CD4-positive, alpha-beta T cell (primary cell): ENCODE data around the gene DBN1. TPM values are rescaled to one million over a fixed set of nuclear protein-coding genes. Genes with fewer than 3 reads are reported as not detected.

ENCODE experiments used
- ATAC-seq: fragments of 200-7000 bp; cut with Tn5 transposase; one replicate; pipeline ENCODE4 v1.10.0; 2022; ENCODE audit warnings: mild to moderate bottlenecking; ENCODE audit not compliant: poor library complexity
- CTCF ChIA-PET: fragments of 350-600 bp; sonication (Branson Sonifier 250); formaldehyde crosslinking; loops from one replicate; lab custom pipeline; 2021; ENCODE audit warnings: antibody characterized with exemption, inconsistent platforms; lab: Charles Lee
- POLR2A ChIA-PET: fragments of 350-600 bp; sonication (Branson Sonifier 250); formaldehyde crosslinking; loops from one replicate; lab custom pipeline; 2021; ENCODE audit warnings: antibody characterized with exemption, inconsistent platforms; lab: Charles Lee
- DNase-seq, 14 experiments: peaks; one replicate each; pipeline ENCODE4 v3.0.0-alpha.2; 2013 to 2020; ENCODE audit warnings: mixed read lengths in 2 of 14
- H3K27ac ChIP-seq, 2 donors: one replicate each; pipeline versions ENCODE4 v1.5.1 to v1.7.0; 2013; ENCODE audit warnings: low read length in 2 of 2, low read depth in 1 of 2, mild to moderate bottlenecking in 1 of 2
- H3K27me3 ChIP-seq, 2 experiments: 1 replicate in 1 of 2; 2 replicates in 1 of 2; pipeline versions ENCODE4 v1.6.1 to v1.7.0; 2013; ENCODE audit warnings: low read length in 2 of 2, control low read depth in 1 of 2, mild to moderate bottlenecking in 1 of 2, moderate library complexity in 1 of 2; ENCODE audit not compliant: insufficient read depth in 2 of 2, control insufficient read depth in 1 of 2
- H3K36me3 ChIP-seq: one replicate; pipeline ENCODE4 v1.6.1; 2013; ENCODE audit warnings: low read length, control low read depth; ENCODE audit not compliant: insufficient read depth
- H3K4me1 ChIP-seq: one replicate; pipeline ENCODE4 v1.6.1; 2013; ENCODE audit warnings: low read length, control low read depth; ENCODE audit not compliant: insufficient read depth
- H3K4me3 ChIP-seq: one replicate; pipeline ENCODE4 v1.5.1; 2013; ENCODE audit warnings: mild to moderate bottlenecking, low read length, moderate library complexity
- H3K9me3 ChIP-seq, 2 experiments: 1 replicate in 1 of 2; 2 replicates in 1 of 2; pipeline versions ENCODE4 v1.6.1 to v1.7.0; 2013; ENCODE audit warnings: low read length in 2 of 2, mild to moderate bottlenecking in 2 of 2, control low read depth in 1 of 2, moderate library complexity in 1 of 2; ENCODE audit not compliant: control insufficient read depth in 1 of 2, insufficient read depth in 1 of 2
- H3K27ac Mint-ChIP-seq: one replicate; pipeline ENCODE4 v1.8.0; 2020; ENCODE audit warnings: mixed read lengths
- H3K27me3 Mint-ChIP-seq: one replicate; pipeline ENCODE4 v1.8.0; 2021; ENCODE audit warnings: mixed read lengths
- H3K36me3 Mint-ChIP-seq: one replicate; pipeline ENCODE4 v1.8.0; 2021; ENCODE audit warnings: low read depth, mixed read lengths
- H3K4me1 Mint-ChIP-seq: one replicate; pipeline ENCODE4 v1.8.0; 2021; ENCODE audit warnings: low read depth, mixed read lengths
- H3K4me3 Mint-ChIP-seq: one replicate; pipeline ENCODE4 v1.8.0; 2020; ENCODE audit warnings: mild to moderate bottlenecking, mixed read lengths
- H3K9me3 Mint-ChIP-seq: one replicate; pipeline ENCODE4 v1.8.0; 2020; ENCODE audit warnings: mixed read lengths
- CTCF ChIP-seq: fragments of 200-600 bp; IDR thresholded peaks from one replicate; pipeline ENCODE4 v1.8.0; 2022; ENCODE audit warnings: antibody characterized with exemption, mild to moderate bottlenecking
- intact Hi-C, 2 experiments: fragments of 100-400 bp; cut with DNase I in 1 of 2; cut with micrococcal nuclease in 1 of 2; formaldehyde crosslinking; loops; one replicate each; pipeline versions ENCODE4 v1.15.1 to v1.9.0; 2023 to 2025; cut with DNase I, micrococcal nuclease
- total RNA-seq, 174 experiments: library from RNA in 2 of 174; stranded (reverse) in 2 of 174; gene quantifications; one replicate each; pipeline ENCODE4 v1.2.3 and lab custom pipeline; 2021 to 2026

DBN1 gene
- total RNA-seq, 2 experiments from 2014 or later, result 1.8 to 2.5 TPM

- Mint-ChIP-seq H3K4me3 (peak overlapping the region; percentile 91), H3K9me3 (no peaks in the 10 kb centered on the region), H3K27ac (peak overlapping the region; percentile 93), H3K36me3 (peaks cover 8% of the 10 kb centered on the region), H3K4me1 (peaks cover 37% of the 10 kb centered on the region), H3K27me3 (no peaks in the 10 kb centered on the region)
- H3K9me3 ChIP-seq, result no peaks in the 10 kb centered on the region
- DNase-seq (peak; percentile 89 to 99 (median 96)), ATAC-seq (peak; percentile 28)
- no peaks in the 10 kb centered on the region for H3K36me3 ChIP-seq
- H3K4me3 ChIP-seq, result peak overlapping the region; percentile 71
- H3K27me3 ChIP-seq, result no peaks in the 10 kb centered on the region
- TF ChIP-seq CTCF, result peak; percentile 99
- intact Hi-C loops, result loop anchor here (1.0 to 5.0 kb wide), 7 partner anchors 30 to 145 kb away; partner anchors contain the start of genes GRK6 (in 1 of the 2), MXD3 (in 1 of the 2) and PDLIM7 (in 1 of the 2)
- peak overlapping the region; percentile 80 to 95 for H3K27ac ChIP-seq
- ChIA-PET POLR2A (interaction anchor here (0.7 to 14.1 kb wide), 19 partner anchors 8 to 323 kb away, joined by 3 to 435 read pairs (median 6); partner anchors contain the start of genes F12, GRK6, LMAN2 and PDLIM7), CTCF (interaction anchor here (0.7 to 16.6 kb wide), 25 partner anchors 10 to 143 kb away, joined by 3 to 352 read pairs (median 4); partner anchors contain the start of genes F12, GRK6, PDLIM7 and PFN3)
- peaks cover 46% of the 10 kb centered on the region for H3K4me1 ChIP-seq
Observed at GRCh38 chr5:177455661-177456590, 17.5 kb downstream of the DBN1 start.

GRCh38 chr5:177455036-177455660 lies 18.3 kb downstream of the DBN1 start:
- TF ChIP-seq CTCF, result peak; percentile 74
- peak overlapping the region; percentile 90 to 95 for H3K27ac ChIP-seq
- H3K36me3 ChIP-seq, result no peaks in the 10 kb centered on the region
- peak overlapping the region; percentile 71 for H3K4me3 ChIP-seq
- peak overlapping the region; percentile 93 for H3K27ac Mint-ChIP-seq
- H3K4me1 ChIP-seq, result peaks cover 46% of the 10 kb centered on the region
- POLR2A ChIA-PET, result interaction anchor here (0.7 to 14.1 kb wide), 21 partner anchors 7 to 322 kb away, joined by 3 to 435 read pairs (median 6); partner anchors contain the start of genes F12, GRK6, LMAN2 and PDLIM7
- no peaks in the 10 kb centered on the region for H3K9me3 Mint-ChIP-seq
- H3K4me3 Mint-ChIP-seq, result peak overlapping the region; percentile 74
- H3K27me3 ChIP-seq, result no peaks in the 10 kb centered on the region
- intact Hi-C loops, result loop anchor here in 1 of 2 experiments (1.0 to 5.0 kb wide), 2 partner anchors 29 to 138 kb away; partner anchors contain the start of gene GRK6
- peaks cover 8% of the 10 kb centered on the region for H3K36me3 Mint-ChIP-seq
- no peaks in the 10 kb centered on the region for H3K27me3 Mint-ChIP-seq
- H3K4me1 Mint-ChIP-seq, result peaks cover 43% of the 10 kb centered on the region
- CTCF ChIA-PET, result interaction anchor here (0.7 to 16.6 kb wide), 23 partner anchors 11 to 143 kb away, joined by 3 to 352 read pairs (median 5); partner anchors contain the start of genes F12, GRK6, PDLIM7 and PFN3
- DNase-seq, result peak; percentile 86 to 96 (median 92)
- ATAC-seq, result peak; percentile 64
- H3K9me3 ChIP-seq, result no peaks in the 10 kb centered on the region
